Adrenal gland (tissue), 12 donors: ENCODE results near the gene DSCAML1. TPM values are rescaled to one million over a fixed set of nuclear protein-coding genes. Genes with fewer than 3 reads are reported as not detected.
A peak's percentile ranks its signal among the peaks of the same experiment; 100 is the strongest.

Experiments used
- DNase-seq, 7 donors: peaks; one replicate each; pipeline ENCODE4 v3.0.0-alpha.2; 2019 to 2020
- H3K27ac ChIP-seq, 5 donors: fragments of 200-600 bp; sonication (generic) in 4 of 5; 1 replicate in 3 of 5; 2 replicates in 2 of 5; pipeline versions ENCODE4 v1.5.1 to v1.8.0; 2016 to 2020; ENCODE audit warnings: mild to moderate bottlenecking in 1 of 5
- H3K27me3 ChIP-seq: fragments of 200-600 bp; 2 replicates; pipeline ENCODE4 v1.8.0; 2021
- H3K36me3 ChIP-seq, 2 donors: fragments of 200-600 bp; replicated peaks in 1 of 2; 1 replicate in 1 of 2; 2 replicates in 1 of 2; pipeline versions ENCODE4 v1.5.1 to v1.8.0; 2018 to 2022
- H3K4me1 ChIP-seq, 2 donors: fragments of 200-600 bp; replicated peaks in 1 of 2; 1 replicate in 1 of 2; 2 replicates in 1 of 2; pipeline versions ENCODE4 v1.5.1 to v1.8.0; 2018 to 2021
- H3K4me3 ChIP-seq, 4 donors: fragments of 200-600 bp; sonication (generic) in 3 of 4; one replicate each; pipeline ENCODE4 v1.5.1; 2016 to 2018
- H3K9me3 ChIP-seq, 3 donors: fragments of 200-600 bp; sonication (generic) in 1 of 3; replicated peaks in 1 of 3; 1 replicate in 2 of 3; 2 replicates in 1 of 3; pipeline versions ENCODE4 v1.5.1 to v1.8.0; 2016 to 2021
- POLR2A ChIP-seq, 2 donors: fragments of 450-650 bp; IDR thresholded peaks; one replicate each; pipeline ENCODE4 v1.6.1; 2017; ENCODE audit warnings: antibody characterized with exemption in 2 of 2, mild to moderate bottlenecking in 2 of 2, moderate library complexity in 1 of 2
- WGBS, 4 donors: extraction: QIAGEN DNeasy Blood & Tissue Kit in 2 of 4; methylation state at CpG; one replicate each; pipeline versions ENCODE4 v1.1.5 to v1.1.7; 2013 to 2017; 5-methylcytosine and 5-hydroxymethylcytosine counted together
- intact Hi-C, 2 donors: fragments of 100-400 bp; cut with DNase I; formaldehyde crosslinking; loops; one replicate each; pipeline versions ENCODE4 v1.14.1 to v1.15.0; 2022 to 2023
- polyA plus RNA-seq, 3 donors: library from polyadenylated mRNA; stranded (reverse); fragments of 200-250 nt in 2 of 3; fragments of 350-450 nt in 1 of 3; fragmentation: Illumina TruSeq in 1 of 3; extraction: RNeasy Lipid Tissue Mini Kit (QIAGEN cat#74804) in 1 of 3; gene quantifications; one replicate each; pipeline ENCODE4 v1.2.3, GENCODE V29; 2013 to 2014
- total RNA-seq, 9 donors: library from RNA; depleted of rRNA in 4 of 9; stranded (reverse); fragments of >200 nt in 4 of 9; fragments of 120-200 nt in 1 of 9; fragmentation: NEBNext Ultra II Directional in 1 of 9; extraction: Animal tissue kit (Norgen Biotek cat#: 25700) in 1 of 9; gene quantifications; one replicate each; pipeline versions ENCODE4 v1.1.0 to v1.2.4, GENCODE V29; 2013 to 2023
- TF ChIP-seq, protein P1 (sequence below), 6 experiments: fragments of 450-650 bp in 4 of 6; fragments of 200-600 bp in 2 of 6; sonication (generic) in 1 of 6; IDR thresholded peaks; 1 replicate in 5 of 6; 2 replicates in 1 of 6; pipeline versions ENCODE4 v1.5.1 to v1.8.0; 2016 to 2021; ENCODE audit warnings: antibody characterized with exemption in 6 of 6, mild to moderate bottlenecking in 2 of 6, moderate library complexity in 1 of 6
- donor health status: healthy with polysubstance abuse.
- donor health status: Bipolar disorder and iron deficiency.
- donor health status: DM: yes; HTN: yes; CAD: no.
- donor health status: DM: no; HTN: no; CAD: no.
- donor health status: DM: no; HTN: no; CAD: no.
- donor health status: DM: yes; HTN: yes; CAD: no.

The DSCAML1 gene
- total and polyA plus RNA-seq, 12 donors = 0.09 to 1.9 (median 0.55) TPM; not detected in 1

DNA sequence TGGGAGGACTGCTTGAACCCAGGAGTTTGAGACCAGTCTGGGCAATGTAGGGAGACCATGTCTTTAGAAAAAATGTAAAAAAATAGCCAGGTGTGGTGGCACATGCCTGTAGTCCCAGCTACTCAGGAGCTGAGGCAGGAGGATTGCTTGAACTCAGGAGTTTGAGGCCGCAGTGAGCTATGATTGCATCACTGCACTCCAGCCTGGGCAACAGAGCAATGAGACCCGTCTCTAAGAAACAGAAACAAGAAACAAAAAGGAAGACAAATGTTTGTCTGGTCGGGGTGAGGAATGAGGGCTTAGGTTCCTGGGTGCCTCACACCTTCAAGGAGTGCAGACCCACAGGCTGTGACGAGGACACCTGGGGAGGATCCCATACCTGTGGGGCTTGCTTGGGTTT is 277.4 kb downstream of the DSCAML1 start:
- WGBS, 4 donors = 72 to 79% (median 77%) methylated on average over 4 of the region's 4 CpGs
- no peaks in the 10 kb centered on the region for H3K27me3 ChIP-seq

DNA sequence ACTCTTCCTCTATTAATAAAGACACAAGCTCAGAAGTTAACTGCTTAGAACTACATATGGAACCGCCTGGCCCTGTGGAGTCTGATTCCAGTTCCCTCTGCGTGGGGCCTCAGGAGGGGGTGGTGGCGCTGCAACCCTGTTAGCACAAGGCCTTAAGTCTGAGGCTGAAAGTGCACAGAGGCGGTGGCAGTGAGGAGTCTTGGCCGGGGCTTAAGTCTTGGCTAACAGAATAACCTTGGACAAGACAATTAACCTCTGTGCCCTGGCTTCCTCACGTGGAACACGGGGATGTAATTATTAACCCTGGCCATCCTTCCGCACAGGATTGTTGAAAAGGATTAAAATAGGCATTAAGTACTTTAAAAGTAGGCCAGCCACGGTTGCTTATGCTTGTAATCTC is 277.8 kb downstream of the DSCAML1 start:
- H3K27me3 ChIP-seq = no peaks in the 10 kb centered on the region
- no peaks in the 10 kb centered on the region for H3K9me3 ChIP-seq
- H3K4me1 ChIP-seq = no peaks in the 10 kb centered on the region
- no peaks in the 10 kb centered on the region for H3K36me3 ChIP-seq
- no peak overlapping the region for H3K4me3 ChIP-seq
- no peak overlapping the region for H3K27ac ChIP-seq
- intact Hi-C loops = no loop called here
- TF ChIP-seq POLR2A (IDR thresholded peaks at IDR 0.05) = no peak
- TF ChIP-seq, protein P1, sequence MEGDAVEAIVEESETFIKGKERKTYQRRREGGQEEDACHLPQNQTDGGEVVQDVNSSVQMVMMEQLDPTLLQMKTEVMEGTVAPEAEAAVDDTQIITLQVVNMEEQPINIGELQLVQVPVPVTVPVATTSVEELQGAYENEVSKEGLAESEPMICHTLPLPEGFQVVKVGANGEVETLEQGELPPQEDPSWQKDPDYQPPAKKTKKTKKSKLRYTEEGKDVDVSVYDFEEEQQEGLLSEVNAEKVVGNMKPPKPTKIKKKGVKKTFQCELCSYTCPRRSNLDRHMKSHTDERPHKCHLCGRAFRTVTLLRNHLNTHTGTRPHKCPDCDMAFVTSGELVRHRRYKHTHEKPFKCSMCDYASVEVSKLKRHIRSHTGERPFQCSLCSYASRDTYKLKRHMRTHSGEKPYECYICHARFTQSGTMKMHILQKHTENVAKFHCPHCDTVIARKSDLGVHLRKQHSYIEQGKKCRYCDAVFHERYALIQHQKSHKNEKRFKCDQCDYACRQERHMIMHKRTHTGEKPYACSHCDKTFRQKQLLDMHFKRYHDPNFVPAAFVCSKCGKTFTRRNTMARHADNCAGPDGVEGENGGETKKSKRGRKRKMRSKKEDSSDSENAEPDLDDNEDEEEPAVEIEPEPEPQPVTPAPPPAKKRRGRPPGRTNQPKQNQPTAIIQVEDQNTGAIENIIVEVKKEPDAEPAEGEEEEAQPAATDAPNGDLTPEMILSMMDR (IDR thresholded peaks at IDR 0.05) = no peak
- peak in 1 of 7 donors; percentile 26 for DNase-seq
- 53 to 70% (median 57%) methylated on average over 9 of the region's 9 CpGs for WGBS, 4 donors

More for the DNA sequence above, 277.4 kb downstream of the DSCAML1 start:
- intact Hi-C loops = no loop called here
- H3K27ac ChIP-seq = no peak overlapping the region
- no peak for DNase-seq
- H3K4me3 ChIP-seq = no peak overlapping the region
- H3K9me3 ChIP-seq = no peaks in the 10 kb centered on the region
- no peaks in the 10 kb centered on the region for H3K36me3 ChIP-seq
- no peak for TF ChIP-seq POLR2A (IDR thresholded peaks at IDR 0.05)
- TF ChIP-seq, protein P1 (IDR thresholded peaks at IDR 0.05) = no peak
- no peaks in the 10 kb centered on the region for H3K4me1 ChIP-seq

DNA sequence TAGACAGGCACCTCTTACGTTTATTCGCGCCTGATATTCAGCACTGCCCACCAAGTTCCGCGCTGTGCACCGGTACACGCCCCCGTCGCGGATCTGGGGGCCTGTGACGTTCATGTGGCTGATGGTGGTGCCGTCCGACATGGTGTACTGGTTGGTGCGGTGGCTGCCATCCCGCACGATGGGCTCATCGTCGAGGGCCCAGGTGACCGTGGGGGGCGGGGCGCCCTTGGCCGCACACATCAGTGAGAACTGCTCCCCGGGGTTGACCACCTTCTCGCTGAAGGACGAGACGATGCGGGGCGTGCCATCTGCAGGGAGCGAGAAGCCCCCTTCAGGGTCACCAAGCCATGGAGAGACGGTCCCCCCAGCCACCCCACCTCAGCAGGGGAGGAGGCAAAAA is 278.6 kb downstream of the DSCAML1 start:
- TF ChIP-seq, protein P1 (IDR thresholded peaks at IDR 0.05) = no peak
- TF ChIP-seq POLR2A (IDR thresholded peaks at IDR 0.05) = no peak
- Histone ChIP-seq H3K9me3 (no peaks in the 10 kb centered on the region), H3K27ac (no peak overlapping the region), H3K36me3 (no peaks in the 10 kb centered on the region), H3K4me3 (no peak overlapping the region), H3K4me1 (no peaks in the 10 kb centered on the region), H3K27me3 (no peaks in the 10 kb centered on the region)
- 88 to 95% (median 93%) methylated on average over 28 to 30 of the region's 30 CpGs for WGBS, 4 donors
- no peak for DNase-seq
- intact Hi-C loops = no loop called here

DNA sequence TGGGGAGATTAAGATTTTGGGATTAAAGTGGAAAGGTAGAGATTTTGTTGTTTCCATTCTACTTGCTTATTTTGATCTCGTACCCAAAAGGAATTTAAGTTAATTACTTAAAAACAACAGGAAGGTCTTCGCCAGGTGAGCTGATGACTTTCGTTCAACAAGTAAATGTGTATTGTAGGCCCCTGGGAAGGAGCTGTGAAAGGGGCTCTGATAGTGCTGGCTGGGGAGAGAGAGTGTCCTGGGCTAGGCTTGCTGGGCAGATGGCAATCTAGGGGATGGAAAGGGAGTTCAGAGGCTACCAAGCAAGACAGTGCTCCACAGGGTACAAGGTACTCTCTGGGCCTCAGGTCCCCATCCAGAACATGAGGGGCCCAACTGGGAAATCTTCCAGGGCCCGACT is 279.9 kb downstream of the DSCAML1 start:
- no peak overlapping the region for H3K4me3 ChIP-seq
- H3K27ac ChIP-seq = no peak overlapping the region
- intact Hi-C loops = no loop called here
- TF ChIP-seq, protein P1 (IDR thresholded peaks at IDR 0.05) = no peak
- TF ChIP-seq POLR2A (IDR thresholded peaks at IDR 0.05) = no peak
- no peak for DNase-seq
- H3K36me3 ChIP-seq = no peaks in the 10 kb centered on the region
- 65 to 83% (median 78%) methylated on average over 4 of the region's 4 CpGs for WGBS, 4 donors
- H3K9me3 ChIP-seq = no peaks in the 10 kb centered on the region
- H3K27me3 ChIP-seq = no peaks in the 10 kb centered on the region
- no peaks in the 10 kb centered on the region for H3K4me1 ChIP-seq
